GM12892 (cell line): ENCODE results near the gene CORO1C.

Source experiments
- POLR2A ChIP-seq: IDR thresholded peaks from 2 replicates; pipeline ENCODE4 v1.6.1; 2011; ENCODE audit warnings: low read depth, low read length, control low read depth
- POLR2AphosphoS5 ChIP-seq: IDR thresholded peaks from 2 replicates; pipeline ENCODE4 v1.6.1; 2011; ENCODE audit warnings: low read depth, low read length, control low read depth
- TAF1 ChIP-seq: IDR thresholded peaks from 2 replicates; pipeline ENCODE4 v1.6.1; 2011; ENCODE audit warnings: low read depth, mild to moderate bottlenecking, control low read depth, low read length, borderline replicate concordance

GRCh38 chr12:108731105-108731865, at the start of gene CORO1C:
- TF ChIP-seq TAF1 (peak; percentile 95), POLR2AphosphoS5 (peak; percentile 48; the same call in 1 of the 2 replicates), POLR2A (peak; percentile 84)
